HG02610 (cell line): ENCODE results near the gene CD3D.
"Not testable (repeated sequence)": the region's sequence is repeated elsewhere in the genome, so short reads cannot be mapped to it uniquely, and the experiment has no call there.

Experiments
- ATAC-seq: cut with Tn5 transposase; IDR thresholded peaks from one replicate; pipeline ENCODE4 v1.9.1; 2021; ENCODE audit warnings: mild to moderate bottlenecking, moderate library complexity; ENCODE audit not compliant: unreplicated experiment

The CD3D gene

GRCh38 chr11:118339281-118339961 lies 3.1 kb downstream of the CD3D start:
- ATAC-seq, result no peak

GRCh38 chr11:118338637-118339061 lies 3.9 kb downstream of the CD3D start:
- ATAC-seq, result no peak

GRCh38 chr11:118334745-118335144 lies 7.8 kb downstream of the CD3D start:
- ATAC-seq, result no peak

- no peak for ATAC-seq
Measured at GRCh38 chr11:118328745-118329144, 13.8 kb downstream of the CD3D start.

- ATAC-seq, result no peak
Measured at GRCh38 chr11:118325283-118325682, 17.2 kb downstream of the CD3D start.

GRCh38 chr11:118322721-118323120 lies 19.8 kb downstream of the CD3D start:
- ATAC-seq, result no peak

GRCh38 chr11:118321386-118322082 lies 21.0 kb downstream of the CD3D start:
- no peak for ATAC-seq

- ATAC-seq, result no peak
Measured at GRCh38 chr11:118320515-118320914, 22.0 kb downstream of the CD3D start.

GRCh38 chr11:118319337-118319707 lies 23.2 kb downstream of the CD3D start:
- no peak for ATAC-seq

- no peak for ATAC-seq
Measured at GRCh38 chr11:118318581-118319336, 23.7 kb downstream of the CD3D start.

- no peak for ATAC-seq
Measured at GRCh38 chr11:118318124-118318523, 24.4 kb downstream of the CD3D start.

- ATAC-seq, result no peak
Measured at GRCh38 chr11:118314988-118315411, 27.5 kb downstream of the CD3D start.

GRCh38 chr11:118313242-118313641 lies 29.3 kb downstream of the CD3D start:
- ATAC-seq, result no peak

- ATAC-seq, result no peak
Measured at GRCh38 chr11:118312328-118312727, 30.2 kb downstream of the CD3D start.

- ATAC-seq, result no peak
Measured at GRCh38 chr11:118311518-118311917, 31.0 kb downstream of the CD3D start.

- no peak for ATAC-seq
Measured at GRCh38 chr11:118310781-118311485, 31.6 kb downstream of the CD3D start.

- no peak for ATAC-seq
Measured at GRCh38 chr11:118310271-118310670, 32.2 kb downstream of the CD3D start.

- ATAC-seq, result not testable (repeated sequence)
Measured at GRCh38 chr11:118308995-118309528, 33.4 kb downstream of the CD3D start.

- no peak for ATAC-seq
Measured at GRCh38 chr11:118306556-118306955, 35.9 kb downstream of the CD3D start.

- no peak for ATAC-seq
Measured at GRCh38 chr11:118305726-118306125, 36.8 kb downstream of the CD3D start.
